Measurements from ENCODE around the gene ZWINT.

ZWINT gene

GRCh38 chr10:56360967-56361612 is at the start of gene ZWINT:
ZWINT (minus strand) TSS chr10:56361259; CDS start chr10:56361236, 23 bp downstream.
- DNase-seq (ENCODE audit: low read depth), result peak; percentile 86

- DNase-seq (ENCODE audit: low read depth), result no peak
Measured at GRCh38 chr10:56383806-56384205, 22.7 kb upstream of the ZWINT start.

DNA sequence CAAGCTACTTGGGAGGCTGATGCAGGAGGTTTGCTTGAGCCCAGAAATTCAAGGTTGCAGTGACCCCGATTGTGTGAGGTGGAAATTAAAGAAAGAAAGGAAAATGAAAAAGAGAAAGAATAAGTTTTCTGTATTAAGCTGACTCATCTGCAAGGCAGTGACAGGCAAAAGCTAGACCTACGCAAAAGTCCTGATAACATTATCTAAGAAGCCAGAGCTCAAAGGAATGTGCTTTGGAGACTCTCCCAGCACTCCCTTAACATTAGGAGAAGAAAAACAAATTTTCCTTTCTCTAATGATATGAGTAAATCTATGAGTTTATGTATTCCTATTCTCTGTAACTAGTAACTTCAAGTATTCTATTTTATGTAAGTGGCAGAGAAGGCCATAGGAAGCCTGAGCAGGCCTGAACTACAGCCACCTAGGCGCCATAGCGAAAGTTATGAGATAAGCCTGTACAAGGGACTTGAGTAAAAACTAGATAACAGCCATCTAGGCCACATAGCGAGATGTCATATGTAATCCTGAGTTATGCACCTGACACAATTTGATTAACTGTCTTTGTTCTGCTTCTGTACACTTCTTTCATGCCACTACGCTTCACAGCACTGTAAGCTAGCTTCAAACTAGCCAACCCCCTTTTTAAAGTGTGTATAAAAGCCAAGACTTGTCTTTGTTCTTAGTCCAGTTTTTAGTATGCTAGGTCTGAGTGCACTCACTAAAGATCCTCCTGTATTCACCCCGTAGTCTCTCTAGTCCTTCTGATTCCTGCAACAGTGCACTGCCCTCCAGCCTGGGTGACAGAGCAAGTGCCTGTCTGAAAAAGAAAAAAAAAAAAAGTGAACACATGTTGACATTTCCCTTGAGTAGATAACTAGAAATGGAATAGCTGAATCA is 9.4 kb upstream of the ZWINT start:
- DNase-seq (ENCODE audit: low read depth), result no peak

- no peak for DNase-seq (ENCODE audit: low read depth)
Measured at GRCh38 chr10:56360583-56360966, 484 bp downstream of the ZWINT start.

DNA sequence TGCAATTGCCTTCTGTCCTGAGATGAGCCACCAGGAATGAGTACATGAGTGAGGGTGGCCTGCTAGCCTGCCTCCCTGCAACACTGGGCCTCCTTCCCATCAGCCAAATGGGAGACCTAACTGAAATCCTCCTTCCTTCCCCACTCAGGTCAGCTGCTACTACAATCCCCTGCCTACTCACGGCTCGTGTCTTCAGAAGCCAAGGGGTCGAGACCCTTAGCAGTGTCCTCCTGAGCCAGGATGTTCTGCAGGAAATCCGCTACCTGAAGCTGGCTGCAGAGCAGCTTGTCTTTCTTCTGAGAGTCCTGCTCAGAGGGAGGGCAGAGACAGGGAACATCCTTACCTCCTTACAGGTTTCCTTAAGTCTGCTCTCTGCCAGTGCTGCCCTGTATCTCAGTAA is 1.2 kb downstream of the ZWINT start:
- no peak for DNase-seq (ENCODE audit: low read depth)

DNA sequence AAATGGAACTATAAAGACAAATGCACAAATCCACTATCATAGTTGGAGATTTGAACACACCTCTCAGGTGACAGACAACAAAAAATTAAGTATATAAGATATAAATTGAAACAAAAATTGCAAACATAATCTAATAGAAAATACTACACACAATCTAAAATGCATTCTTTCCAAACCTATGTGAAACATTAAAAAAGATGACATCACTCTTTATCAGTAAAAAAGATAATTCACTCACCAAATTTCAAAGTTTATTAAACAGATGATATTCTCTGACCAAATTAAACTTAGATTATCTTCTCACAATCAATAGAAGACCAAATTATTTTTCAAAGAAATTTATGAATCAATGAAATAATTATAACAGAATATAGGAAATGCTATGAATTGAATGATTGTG is 4.0 kb downstream of the ZWINT start:
- no peak for DNase-seq (ENCODE audit: low read depth)

DNA sequence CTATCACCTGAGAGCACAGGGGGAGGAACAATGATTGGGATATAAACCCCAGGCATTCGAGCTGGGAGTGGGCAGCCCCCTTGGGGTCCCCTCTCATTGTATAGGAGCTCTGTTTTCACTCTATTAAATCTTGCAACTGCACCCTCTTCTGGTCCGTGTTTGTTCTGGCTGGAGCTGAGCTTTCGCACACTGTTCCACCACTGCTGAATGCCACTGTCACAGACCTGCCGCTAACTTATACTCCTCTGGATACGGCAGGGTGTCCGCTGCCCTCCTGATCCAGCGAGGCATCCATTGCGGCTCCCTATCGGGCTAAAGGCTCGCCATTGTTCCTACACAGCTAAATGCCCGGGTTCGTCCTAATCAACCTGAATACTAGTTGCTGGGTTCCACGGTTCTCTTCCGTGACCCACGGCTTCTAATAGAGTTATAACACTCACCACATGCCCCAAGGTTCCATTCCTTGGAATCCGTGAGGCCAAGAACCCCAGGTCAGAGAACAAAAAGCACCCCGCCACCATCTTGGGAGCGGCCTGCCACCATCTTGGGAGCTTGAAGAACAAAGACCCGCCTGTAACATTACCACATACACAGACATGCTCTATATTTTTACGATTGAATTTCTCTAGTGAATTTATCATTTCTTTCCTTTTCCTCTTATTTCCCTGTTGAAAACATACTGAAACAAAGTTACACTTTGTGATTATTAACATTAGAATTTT is 9.0 kb downstream of the ZWINT start:
- no peak for DNase-seq (ENCODE audit: low read depth)

DNA sequence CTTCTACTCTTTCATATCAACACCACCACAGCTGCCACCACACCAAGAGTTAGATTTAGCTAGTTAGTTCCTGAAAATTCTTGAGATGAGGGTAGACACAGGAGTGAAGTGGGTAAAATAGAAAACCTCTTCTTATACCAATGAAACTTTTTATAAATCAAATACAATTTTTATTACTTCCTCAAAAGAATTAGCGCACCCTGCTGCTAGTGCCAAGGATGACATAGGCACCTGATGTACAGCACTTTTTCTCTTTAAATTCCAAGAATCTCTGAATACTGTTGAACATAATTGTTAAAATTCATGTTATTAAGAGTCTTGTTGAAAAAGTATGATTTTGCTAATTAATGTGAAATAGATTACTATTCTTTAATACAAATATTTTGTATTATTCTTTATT is 11.4 kb downstream of the ZWINT start:
- no peak for DNase-seq (ENCODE audit: low read depth)

GRCh38 chr10:56348101-56348500 is 13.0 kb downstream of the ZWINT start:
- DNase-seq (ENCODE audit: low read depth), result no peak

GRCh38 chr10:56346845-56347415 is 14.1 kb downstream of the ZWINT start:
- no peak for DNase-seq (ENCODE audit: low read depth)

DNA sequence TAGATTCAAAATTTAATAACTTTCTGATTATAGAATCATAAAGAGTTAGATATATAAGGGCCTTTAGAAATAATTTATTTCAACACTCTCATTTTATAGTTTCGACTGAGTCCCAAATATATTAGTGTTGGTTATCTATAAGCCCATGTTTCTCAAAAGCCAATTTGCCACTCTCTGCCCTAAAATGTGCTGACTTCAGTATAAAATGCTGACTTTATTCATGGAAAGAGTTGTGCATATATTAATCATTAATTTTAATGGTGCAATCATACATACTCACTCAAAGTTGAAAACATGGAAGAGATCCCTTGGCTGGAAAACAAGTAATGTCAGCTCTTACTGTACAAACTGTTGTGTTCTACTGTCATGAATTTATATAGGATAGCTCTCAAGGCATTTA is 19.4 kb downstream of the ZWINT start:
- no peak for DNase-seq (ENCODE audit: low read depth)

DNA sequence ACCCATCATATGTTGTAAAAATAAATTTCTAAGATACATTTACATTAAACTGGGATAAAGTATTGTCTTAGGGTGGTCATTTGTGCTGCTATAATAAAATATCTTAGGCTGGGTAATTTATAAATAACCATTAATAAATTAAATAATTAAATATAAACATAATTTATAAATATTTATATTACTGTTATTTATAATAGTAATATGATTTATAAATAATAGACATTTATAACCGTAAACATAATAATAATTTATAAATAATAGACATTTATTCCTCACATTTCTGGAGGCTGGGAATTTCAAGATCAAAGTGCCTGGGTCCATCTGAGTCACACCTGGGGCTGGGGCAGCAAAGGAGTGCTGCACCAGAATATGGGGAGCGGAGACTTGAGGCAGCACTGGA is 31.1 kb downstream of the ZWINT start:
- no peak for DNase-seq (ENCODE audit: low read depth)

GRCh38 chr10:56327118-56327517 is 33.9 kb downstream of the ZWINT start:
- no peak for DNase-seq (ENCODE audit: low read depth)

DNA sequence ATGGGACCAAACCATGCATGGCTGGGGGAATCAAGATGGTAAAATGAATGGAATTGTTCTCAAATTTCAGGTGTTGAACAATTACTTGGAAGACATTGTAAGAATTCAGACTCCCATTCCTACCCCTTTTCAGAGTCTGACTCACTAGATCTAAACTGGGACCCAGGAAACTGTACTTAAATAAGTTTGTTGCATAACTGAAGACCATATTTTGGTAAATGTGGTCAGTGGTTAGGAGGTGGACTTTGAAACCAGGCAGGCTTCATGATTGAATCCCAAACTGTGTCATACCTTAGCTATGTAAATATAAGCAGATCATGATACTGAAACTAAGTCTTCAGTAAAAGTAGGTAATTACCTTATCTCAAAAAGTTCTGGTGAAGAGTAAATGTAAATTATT is 41.7 kb downstream of the ZWINT start:
- no peak for DNase-seq (ENCODE audit: low read depth)

DNA sequence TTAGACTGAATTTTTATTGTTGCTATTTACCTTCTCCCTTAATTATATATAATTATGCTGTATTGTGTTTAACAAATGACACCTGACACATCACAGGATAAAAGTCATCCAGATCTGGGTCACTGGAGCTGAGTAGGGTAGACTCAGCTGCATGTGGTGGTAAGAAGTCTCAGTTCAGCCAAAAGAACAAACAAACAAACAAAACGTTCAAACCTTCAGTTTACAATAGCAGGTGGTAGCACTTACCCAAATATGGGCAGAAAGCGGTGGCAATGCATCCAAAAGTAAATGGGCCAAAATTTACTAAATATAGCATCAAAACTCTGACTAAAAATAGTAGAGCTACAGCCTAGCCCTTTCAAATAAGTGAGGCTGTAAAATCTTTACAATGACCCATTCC is 42.2 kb downstream of the ZWINT start:
- no peak for DNase-seq (ENCODE audit: low read depth)

- DNase-seq (ENCODE audit: low read depth), result no peak
Measured at GRCh38 chr10:56317603-56318002, 43.5 kb downstream of the ZWINT start.

- DNase-seq (ENCODE audit: low read depth), result no peak
Measured at GRCh38 chr10:56316603-56317002, 44.5 kb downstream of the ZWINT start.

Measured in activated T-cell treated with anti-CD3 and anti-CD28 coated beads for 1 hour (primary cell).